Stimulated activated CD8-positive, alpha-beta memory T cell treated with anti-CD3 and anti-CD28 coated beads, Interleukin-2, amount 100 ng/mL, for 1 hour (primary cell): ENCODE data around the gene MLST8.

ENCODE experiments used
- DNase-seq, 2 donors: peaks; one replicate each; pipeline ENCODE4 v3.0.0-alpha.2; 2020; ENCODE audit warnings: low read depth in 2 of 2

The MLST8 gene

DNA sequence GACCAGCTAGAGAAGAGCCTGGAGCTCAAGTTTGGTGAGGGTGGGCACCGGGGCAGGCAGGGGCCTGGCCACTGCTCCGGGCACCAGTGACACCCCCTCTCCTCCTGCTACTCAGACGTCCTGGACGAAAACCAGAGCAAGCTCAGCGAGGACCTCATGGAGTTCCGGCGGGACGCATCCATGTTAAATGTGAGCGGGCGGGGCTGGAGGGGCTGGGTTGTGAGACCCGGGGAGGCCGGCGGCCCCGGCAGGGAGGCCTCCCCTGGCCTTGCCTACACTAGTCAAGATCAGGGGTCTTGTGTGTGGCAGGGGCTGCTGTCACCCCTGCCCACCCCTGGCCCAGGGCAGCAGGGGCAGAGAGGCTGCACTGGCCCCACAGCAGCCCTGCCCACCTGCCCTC lies 31.9 kb upstream of the MLST8 start:
- DNase-seq: no peak

GRCh38 chr16:2173916-2174315 lies 31.3 kb upstream of the MLST8 start:
- DNase-seq: no peak

DNA sequence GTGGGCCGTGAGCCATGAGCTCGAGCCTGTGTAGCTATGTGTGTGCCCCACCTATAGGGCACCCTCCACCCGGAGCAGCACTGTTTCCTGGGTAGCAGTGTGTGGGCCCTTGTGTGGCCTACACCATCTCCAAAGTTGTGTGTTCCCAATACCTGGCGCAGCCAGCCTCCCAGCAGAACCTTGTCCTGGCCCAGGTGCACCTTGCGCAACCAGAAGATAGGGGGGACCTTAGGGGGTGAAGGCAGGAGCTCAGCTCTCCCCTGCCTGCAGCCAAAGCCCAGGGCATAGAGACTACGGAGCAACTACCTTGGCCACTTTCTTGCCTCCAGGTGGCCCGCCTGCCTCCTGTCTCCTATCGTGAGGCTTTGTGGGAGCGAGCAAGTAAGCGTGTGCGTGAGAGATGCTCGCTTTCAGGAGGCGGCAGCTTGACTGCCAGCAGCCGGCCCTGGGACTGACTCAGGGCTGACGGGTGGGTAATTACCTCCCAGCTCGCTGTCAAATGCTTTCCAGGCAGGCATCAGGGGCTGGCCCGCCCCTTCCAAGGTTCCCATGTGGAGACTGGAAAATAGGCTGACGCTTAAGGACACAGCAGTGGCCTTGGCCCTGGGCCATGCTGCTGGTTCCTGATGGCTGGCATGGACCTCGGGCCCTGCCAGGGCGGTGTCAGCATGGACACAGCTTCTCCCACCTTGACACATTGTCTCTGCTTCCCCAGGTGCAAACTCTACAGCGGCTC lies 30.7 kb upstream of the MLST8 start:
- DNase-seq: no peak

DNA sequence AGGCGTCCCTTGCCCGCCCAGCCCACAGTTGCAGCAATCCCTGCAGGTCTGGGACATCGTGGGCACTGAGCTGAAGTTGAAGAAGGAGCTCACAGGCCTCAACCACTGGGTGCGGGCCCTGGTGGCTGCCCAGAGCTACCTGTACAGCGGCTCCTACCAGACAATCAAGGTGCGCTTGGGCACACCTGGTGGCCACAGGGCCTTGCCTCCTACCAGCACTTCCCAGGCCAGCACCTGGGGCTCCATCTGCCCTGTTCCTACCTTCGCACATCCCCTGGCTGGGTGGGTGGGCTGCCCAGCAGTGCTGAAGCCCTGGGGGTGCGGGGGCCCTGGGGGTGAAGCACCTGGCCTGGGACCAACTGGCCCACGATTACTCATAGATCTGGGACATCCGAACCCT lies 29.8 kb upstream of the MLST8 start:
- no peak for DNase-seq

DNA sequence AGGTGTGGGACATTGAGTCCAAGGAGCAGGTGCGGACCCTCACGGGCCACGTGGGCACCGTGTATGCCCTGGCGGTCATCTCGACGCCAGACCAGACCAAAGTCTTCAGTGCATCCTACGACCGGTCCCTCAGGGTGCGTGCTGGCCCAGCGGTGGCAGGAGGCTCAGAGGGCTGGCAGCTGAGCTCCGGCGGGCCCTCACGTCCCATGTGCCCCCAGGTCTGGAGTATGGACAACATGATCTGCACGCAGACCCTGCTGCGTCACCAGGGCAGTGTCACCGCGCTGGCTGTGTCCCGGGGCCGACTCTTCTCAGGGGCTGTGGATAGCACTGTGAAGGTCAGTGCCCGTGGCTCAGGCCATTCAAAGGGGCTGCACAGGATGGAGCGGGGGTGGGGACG lies 29.2 kb upstream of the MLST8 start:
- DNase-seq: no peak

DNA sequence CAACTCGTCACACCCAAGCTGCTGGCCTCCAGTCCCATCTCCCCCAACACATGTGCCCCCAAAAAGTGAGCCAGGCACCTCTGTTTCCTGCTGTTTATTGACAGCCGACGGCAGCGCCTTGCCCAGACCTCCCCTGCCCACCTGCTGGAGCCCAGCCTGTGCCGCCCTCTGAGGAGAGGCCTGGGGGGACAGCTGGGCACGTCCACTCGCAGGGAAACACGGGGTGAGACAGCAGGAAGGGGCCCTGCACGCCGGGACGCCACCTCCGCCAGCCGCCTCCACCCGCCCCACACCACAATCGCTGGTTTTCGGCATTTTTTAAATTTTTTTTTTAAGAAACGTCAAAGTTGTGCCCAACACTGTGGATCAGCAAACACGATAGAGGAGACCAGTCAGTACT lies 28.2 kb upstream of the MLST8 start:
- DNase-seq: no peak

GRCh38 chr16:2177561-2177960 lies 27.7 kb upstream of the MLST8 start:
- DNase-seq: no peak

GRCh38 chr16:2178321-2179106 lies 26.7 kb upstream of the MLST8 start:
- DNase-seq: no peak

- no peak for DNase-seq
These were observed 26.1 kb upstream of the MLST8 start for GRCh38 chr16:2179107-2179501.

GRCh38 chr16:2179576-2179975 lies 25.7 kb upstream of the MLST8 start:
- no peak for DNase-seq

GRCh38 chr16:2180461-2180860 lies 24.8 kb upstream of the MLST8 start:
- no peak for DNase-seq

- DNase-seq: no peak
These were observed 24.0 kb upstream of the MLST8 start for GRCh38 chr16:2180962-2181923.

DNA sequence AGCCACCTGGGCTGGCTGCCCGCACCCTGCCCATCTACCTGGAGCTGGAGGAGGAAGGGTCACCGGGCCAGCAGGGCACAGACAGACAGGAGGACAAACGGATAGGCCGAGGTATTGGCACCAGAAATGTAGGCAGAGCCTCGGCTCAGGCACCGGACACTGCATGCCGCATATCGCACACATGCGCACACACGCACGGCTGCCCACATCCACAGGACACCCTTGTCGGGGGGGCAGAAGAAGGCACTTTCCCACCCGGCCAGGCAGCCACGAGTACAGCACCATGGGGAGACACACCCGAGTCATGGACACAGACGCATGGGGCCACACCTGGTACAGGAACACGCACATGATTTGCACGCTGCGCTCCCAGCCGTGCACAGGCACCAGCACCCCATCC lies 23.3 kb upstream of the MLST8 start:
- DNase-seq: no peak

DNA sequence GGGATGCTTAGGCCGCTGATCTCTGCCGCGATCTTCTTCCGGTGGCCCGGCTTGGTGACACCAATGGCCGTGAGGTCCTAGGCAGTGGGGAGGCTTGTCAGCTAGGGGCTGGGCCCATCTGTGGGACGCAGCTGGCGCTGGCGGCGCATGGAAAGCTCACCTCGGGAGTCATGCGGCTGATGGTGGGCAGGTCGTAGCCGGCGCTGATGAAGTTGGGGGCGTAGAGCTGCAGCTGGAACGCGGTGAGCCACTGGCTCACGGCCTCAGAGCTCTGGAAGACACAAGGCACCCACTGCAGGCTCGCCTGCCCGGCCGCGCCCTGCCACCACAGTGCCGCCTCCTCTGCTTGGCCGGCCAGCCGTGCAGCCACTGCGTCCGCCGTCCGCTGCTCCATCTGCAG lies 21.6 kb upstream of the MLST8 start:
- DNase-seq: no peak

DNA sequence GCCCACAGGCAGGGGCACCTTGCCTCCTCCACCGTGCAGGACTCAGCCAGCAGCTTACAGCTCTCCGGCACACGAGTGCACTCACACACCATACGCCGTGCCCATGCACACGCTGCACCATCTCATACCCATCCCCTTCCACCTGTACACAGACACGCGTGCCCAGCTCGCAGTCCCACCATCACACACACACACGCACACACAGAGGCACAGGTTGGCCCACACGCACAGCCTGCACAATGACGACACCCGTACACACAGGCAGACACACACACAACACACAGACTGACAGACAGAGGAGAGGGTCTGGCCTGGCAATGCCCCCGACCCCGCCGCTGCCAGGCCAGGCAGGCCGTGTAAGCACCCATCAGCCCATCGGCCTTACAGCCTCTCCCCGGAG lies 20.9 kb upstream of the MLST8 start:
- no peak for DNase-seq

GRCh38 chr16:2184962-2185361 lies 20.3 kb upstream of the MLST8 start:
- no peak for DNase-seq

- no peak for DNase-seq
These were observed 19.2 kb upstream of the MLST8 start for GRCh38 chr16:2186064-2186463.

- DNase-seq: no peak
These were observed 18.7 kb upstream of the MLST8 start for GRCh38 chr16:2186505-2186904.

- DNase-seq: no peak
These were observed 18.0 kb upstream of the MLST8 start for GRCh38 chr16:2187212-2187611.

- DNase-seq: no peak
These were observed 16.9 kb upstream of the MLST8 start for GRCh38 chr16:2188395-2188794.

- no peak for DNase-seq
These were observed 15.9 kb upstream of the MLST8 start for GRCh38 chr16:2189252-2189893.
